ENCODE data around the gene MAGI2. TPM values are rescaled to one million over a fixed set of nuclear protein-coding genes. Genes with fewer than 3 reads are reported as not detected.

The MAGI2 gene
- total and polyA plus RNA-seq, 2 donors from 2014 or later, result 4.4 to 9.0 TPM

DNA sequence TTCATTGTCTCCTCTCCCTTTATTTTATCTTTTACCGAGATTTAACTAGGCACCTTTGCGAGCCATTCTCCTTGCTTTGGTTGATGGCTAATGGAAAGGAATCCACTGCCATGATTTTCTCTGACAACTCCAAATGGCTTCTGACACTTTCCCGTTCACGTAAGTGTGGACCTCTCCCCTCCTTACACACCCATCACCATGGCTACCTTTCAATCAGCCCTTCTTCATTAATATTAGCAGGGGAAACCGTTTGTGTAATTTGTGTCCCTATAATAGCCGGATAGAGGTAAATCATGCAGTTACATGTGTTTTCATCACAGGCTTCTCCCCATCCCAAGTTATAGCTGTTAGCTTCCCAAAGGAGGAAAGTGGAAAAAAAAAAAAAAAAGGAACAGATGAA, 767.3 kb downstream of the MAGI2 start:
- Histone ChIP-seq H3K4me1 (ENCODE audit: control insufficient read depth in 2 of 3, insufficient read depth in 2 of 3, low read depth in 1 of 3, low read length in 3 of 3) (no peaks in the 10 kb centered on the region), H3K4me3 (ENCODE audit: low read length in 3 of 3) (no peak overlapping the region), H3K36me3 (ENCODE audit: control insufficient read depth in 2 of 3, insufficient read depth in 3 of 3, low read length in 3 of 3) (no peaks in the 10 kb centered on the region), H3K9me3 (ENCODE audit: control insufficient read depth in 2 of 3, insufficient read depth in 1 of 3, low read length in 3 of 3) (no peaks in the 10 kb centered on the region), H3K27ac (ENCODE audit: low read depth in 2 of 2, low read length in 2 of 2) (no peak overlapping the region), H3K9ac (ENCODE audit: low read length in 3 of 3) (no peak overlapping the region), H3K27me3 (ENCODE audit: control insufficient read depth, insufficient read depth, low read length) (no peaks in the 10 kb centered on the region)
- intact Hi-C loops (cut with DNase I), result no loop called here
- TF ChIP-seq, protein P1, sequence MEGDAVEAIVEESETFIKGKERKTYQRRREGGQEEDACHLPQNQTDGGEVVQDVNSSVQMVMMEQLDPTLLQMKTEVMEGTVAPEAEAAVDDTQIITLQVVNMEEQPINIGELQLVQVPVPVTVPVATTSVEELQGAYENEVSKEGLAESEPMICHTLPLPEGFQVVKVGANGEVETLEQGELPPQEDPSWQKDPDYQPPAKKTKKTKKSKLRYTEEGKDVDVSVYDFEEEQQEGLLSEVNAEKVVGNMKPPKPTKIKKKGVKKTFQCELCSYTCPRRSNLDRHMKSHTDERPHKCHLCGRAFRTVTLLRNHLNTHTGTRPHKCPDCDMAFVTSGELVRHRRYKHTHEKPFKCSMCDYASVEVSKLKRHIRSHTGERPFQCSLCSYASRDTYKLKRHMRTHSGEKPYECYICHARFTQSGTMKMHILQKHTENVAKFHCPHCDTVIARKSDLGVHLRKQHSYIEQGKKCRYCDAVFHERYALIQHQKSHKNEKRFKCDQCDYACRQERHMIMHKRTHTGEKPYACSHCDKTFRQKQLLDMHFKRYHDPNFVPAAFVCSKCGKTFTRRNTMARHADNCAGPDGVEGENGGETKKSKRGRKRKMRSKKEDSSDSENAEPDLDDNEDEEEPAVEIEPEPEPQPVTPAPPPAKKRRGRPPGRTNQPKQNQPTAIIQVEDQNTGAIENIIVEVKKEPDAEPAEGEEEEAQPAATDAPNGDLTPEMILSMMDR (IDR thresholded peaks at IDR 0.05; ENCODE audit: borderline replicate concordance, extremely low read depth, insufficient read depth), result no peak
- DNase-seq (no peak), FAIRE-seq (no peak)

DNA sequence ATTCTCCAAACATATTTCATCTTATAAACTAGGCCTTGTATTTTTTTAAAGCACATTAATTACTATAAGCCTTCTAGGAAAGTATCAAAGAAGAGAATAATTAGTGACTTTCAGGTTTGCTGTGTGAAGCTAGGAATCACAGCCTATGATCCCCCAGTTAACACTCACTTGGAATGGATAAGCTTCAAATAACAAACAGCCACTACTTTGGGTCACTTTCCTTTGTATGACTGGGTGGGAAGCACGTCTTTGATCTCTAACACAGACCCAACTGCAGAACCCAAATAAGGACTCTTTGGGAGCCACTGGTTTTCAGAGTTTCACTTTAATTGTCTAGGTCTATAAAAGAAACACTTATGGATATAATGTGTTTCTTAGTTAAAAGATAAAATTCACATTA, 769.3 kb downstream of the MAGI2 start:
- no peak for DNase-seq
- no peaks in the 10 kb centered on the region for H3K9me3 ChIP-seq (ENCODE audit: control insufficient read depth in 2 of 3, insufficient read depth in 1 of 3, low read length in 3 of 3)
- no peaks in the 10 kb centered on the region for H3K27me3 ChIP-seq (ENCODE audit: control insufficient read depth, insufficient read depth, low read length)
- H3K36me3 ChIP-seq (ENCODE audit: control insufficient read depth in 2 of 3, insufficient read depth in 3 of 3, low read length in 3 of 3), result no peaks in the 10 kb centered on the region
- TF ChIP-seq, protein P1 (IDR thresholded peaks at IDR 0.05; ENCODE audit: borderline replicate concordance, extremely low read depth, insufficient read depth), result no peak
- H3K4me3 ChIP-seq (ENCODE audit: low read length in 3 of 3), result no peak overlapping the region
- H3K4me1 ChIP-seq (ENCODE audit: control insufficient read depth in 2 of 3, insufficient read depth in 2 of 3, low read depth in 1 of 3, low read length in 3 of 3), result no peaks in the 10 kb centered on the region
- FAIRE-seq, result no peak
- intact Hi-C loops (cut with DNase I), result no loop called here
- no peak overlapping the region for H3K9ac ChIP-seq (ENCODE audit: low read length in 3 of 3)
- no peak overlapping the region for H3K27ac ChIP-seq (ENCODE audit: low read depth in 2 of 2, low read length in 2 of 2)

DNA sequence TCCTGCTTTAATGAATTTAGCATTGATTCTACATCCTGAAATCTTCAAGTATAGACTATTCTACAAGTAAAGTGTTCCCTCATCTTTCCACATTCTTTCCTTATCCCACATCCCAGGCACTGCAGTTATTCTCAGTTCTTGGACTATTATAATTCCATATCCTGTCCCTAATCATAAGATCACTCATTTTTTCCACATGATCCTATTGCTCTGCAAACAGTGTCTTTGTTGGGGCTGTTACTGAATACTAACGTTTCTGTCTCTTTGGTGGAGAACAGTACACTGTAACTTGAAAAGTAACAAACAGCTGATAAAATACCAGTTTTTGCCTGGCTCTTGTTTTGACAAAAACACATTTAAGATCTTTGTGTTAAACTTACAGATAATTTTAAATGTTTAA, 769.9 kb downstream of the MAGI2 start:
- Histone ChIP-seq H3K27ac (ENCODE audit: low read depth in 2 of 2, low read length in 2 of 2) (no peak overlapping the region), H3K4me3 (ENCODE audit: low read length in 3 of 3) (no peak overlapping the region), H3K9me3 (ENCODE audit: control insufficient read depth in 2 of 3, insufficient read depth in 1 of 3, low read length in 3 of 3) (no peaks in the 10 kb centered on the region), H3K9ac (ENCODE audit: low read length in 3 of 3) (no peak overlapping the region), H3K4me1 (ENCODE audit: control insufficient read depth in 2 of 3, insufficient read depth in 2 of 3, low read depth in 1 of 3, low read length in 3 of 3) (no peaks in the 10 kb centered on the region), H3K27me3 (ENCODE audit: control insufficient read depth, insufficient read depth, low read length) (no peaks in the 10 kb centered on the region), H3K36me3 (ENCODE audit: control insufficient read depth in 2 of 3, insufficient read depth in 3 of 3, low read length in 3 of 3) (no peaks in the 10 kb centered on the region)
- DNase-seq (no peak), FAIRE-seq (no peak)
- TF ChIP-seq, protein P1 (IDR thresholded peaks at IDR 0.05; ENCODE audit: borderline replicate concordance, extremely low read depth, insufficient read depth), result no peak
- intact Hi-C loops (cut with DNase I), result no loop called here
